ENCODE results near the gene IRAK3.

- TF ChIP-seq POLR2AphosphoS5 (IDR thresholded peaks at IDR 0.05; ENCODE audit: low read depth, low read length) (no peak), EZH2 (IDR thresholded peaks at IDR 0.05) (no peak), POLR2A (IDR thresholded peaks at IDR 0.05; ENCODE audit: borderline replicate concordance, extremely low read depth, insufficient read depth, insufficient read length) (no peak), TCF7L2 (IDR thresholded peaks at IDR 0.05; ENCODE audit: borderline replicate concordance, extremely low read depth, insufficient read depth, insufficient read length) (no peak), MAX (IDR thresholded peaks at IDR 0.05) (no peak)
Measured at GRCh38 chr12:66269757-66270383, 80.9 kb downstream of the IRAK3 start.
